Measurements from ENCODE around the gene CNTNAP2. TPM values are rescaled to one million over a fixed set of nuclear protein-coding genes. Genes with fewer than 3 reads are reported as not detected.
"Not testable (repeated sequence)": the region's sequence is repeated elsewhere in the genome, so short reads cannot be mapped to it uniquely, and the experiment has no call there.

The CNTNAP2 gene
- total RNA-seq, 1 donor from 2014 or later: 1.9 TPM

DNA sequence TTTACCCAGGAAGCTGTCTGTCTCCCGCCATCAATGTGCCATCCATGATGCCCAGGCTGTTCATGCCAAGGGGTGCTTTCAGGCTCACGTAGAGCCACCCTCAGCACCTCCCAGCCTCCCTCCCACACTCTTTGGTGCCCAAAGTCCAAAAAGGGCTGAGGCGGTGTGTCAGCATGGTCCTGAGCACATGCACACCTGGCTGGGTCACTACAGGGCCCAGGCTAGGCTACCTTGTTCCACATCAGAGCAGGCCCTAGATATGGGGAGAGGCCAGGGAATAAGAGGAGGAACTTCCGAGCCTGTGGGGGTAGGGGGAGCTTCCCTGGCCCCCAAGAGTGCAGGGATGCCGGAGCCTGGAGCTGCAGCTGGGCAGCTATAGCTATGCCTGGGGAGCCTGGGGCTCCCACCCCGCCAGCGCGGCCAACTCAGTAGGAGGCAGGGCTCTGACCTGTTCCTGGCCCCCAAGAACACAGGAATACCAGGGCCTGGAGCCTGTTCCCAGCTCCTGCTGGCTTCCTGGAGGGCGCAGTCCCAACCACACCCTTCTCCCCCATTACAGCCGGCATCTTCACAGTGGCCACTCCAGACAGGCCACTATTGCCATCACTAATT, 2340.8 kb downstream of the CNTNAP2 start:
- no peak for DNase-seq

DNA sequence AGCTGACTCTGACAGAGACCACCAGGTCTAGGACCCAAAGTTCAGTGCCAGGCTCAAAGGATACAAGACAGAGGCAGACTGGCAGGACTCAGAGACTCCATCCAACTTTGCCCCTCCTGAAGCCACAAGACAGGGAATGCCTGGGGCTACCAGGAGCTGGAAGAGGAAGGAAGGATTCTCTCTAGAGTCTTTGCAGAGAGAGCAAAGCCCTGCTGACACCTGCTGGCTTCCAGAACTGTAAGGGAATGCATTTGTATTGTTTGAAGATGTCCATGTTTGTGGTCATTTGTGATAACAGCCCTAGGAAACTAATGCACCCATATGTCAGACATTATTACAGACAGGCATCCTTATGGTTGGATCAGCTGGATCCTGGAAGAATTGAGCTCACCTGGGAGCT, 2341.7 kb downstream of the CNTNAP2 start:
- no peak for DNase-seq

DNA sequence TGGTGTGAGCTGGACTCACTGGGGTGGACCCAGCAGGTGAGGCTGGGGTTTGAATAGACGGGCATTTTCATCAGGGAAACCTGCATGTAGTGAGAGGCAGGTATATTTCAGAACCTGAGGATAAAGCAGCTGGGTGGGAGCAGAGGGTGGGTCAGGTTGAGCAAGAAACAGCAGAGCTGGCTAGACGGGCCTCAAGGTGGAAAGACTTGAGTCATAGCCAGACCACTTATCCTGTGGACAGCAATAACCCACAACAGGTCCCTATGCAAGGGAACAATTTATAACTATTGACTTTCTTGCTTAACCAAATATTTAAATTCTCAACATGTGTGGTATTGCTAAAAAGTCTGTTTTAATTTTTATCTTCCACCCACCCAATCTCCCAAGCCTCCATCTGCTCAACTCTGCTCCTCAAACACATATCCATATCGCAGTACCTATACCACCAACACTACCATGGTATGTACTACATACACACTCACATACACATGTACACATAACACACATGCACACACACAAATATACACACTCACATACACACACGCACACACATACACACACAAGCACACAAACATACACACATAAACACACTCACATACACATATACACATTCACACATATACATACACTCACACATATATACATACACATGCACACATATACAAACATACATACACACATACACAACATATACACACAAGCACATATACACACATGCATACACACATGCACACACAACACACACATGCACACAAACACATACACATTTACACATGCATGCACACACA, 2345.0 kb downstream of the CNTNAP2 start:
- no peak for DNase-seq

- not testable (repeated sequence) for DNase-seq
These were observed 2346.2 kb downstream of the CNTNAP2 start for GRCh38 chr7:148462774-148463173.

DNA sequence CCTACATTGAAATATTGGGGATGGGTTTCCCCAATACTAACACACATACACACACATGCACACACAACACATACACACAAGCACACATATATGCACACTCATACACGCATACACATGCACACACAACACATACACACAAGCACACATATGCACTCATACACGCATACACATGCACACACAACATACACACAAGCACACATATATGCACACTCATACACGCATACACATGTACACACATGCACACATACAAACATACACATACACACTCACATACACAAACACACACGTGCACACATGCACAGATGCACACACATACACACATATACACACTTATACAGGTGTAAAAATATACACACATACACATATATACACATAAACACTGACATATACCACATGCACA, 2346.6 kb downstream of the CNTNAP2 start:
- no peak for DNase-seq

DNA sequence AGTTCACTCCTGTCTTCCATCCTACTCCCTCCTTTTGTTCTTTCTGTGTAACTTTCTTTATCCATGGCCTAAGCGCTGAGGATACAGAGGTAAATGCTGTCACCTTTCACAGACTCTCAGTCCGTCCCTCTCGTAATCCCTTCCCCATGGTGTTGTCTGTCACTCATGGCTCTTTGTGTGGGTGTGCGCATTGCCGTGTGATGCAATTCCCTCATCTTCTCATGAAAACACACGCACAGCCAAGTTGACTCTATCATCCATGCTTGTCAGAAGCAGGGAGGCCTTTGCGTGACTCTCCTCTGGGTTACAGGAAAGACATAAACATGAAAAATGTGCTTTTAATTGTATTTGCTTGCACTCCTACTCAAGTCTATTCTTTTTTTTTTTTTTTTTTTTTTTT, 2348.3 kb downstream of the CNTNAP2 start:
- DNase-seq: peak; percentile 23

- not testable (repeated sequence) for DNase-seq
These were observed 2348.8 kb downstream of the CNTNAP2 start for GRCh38 chr7:148465441-148465840.

- DNase-seq: no peak
These were observed 2349.5 kb downstream of the CNTNAP2 start for GRCh38 chr7:148466120-148466519.

GRCh38 chr7:148468700-148469098, 2352.1 kb downstream of the CNTNAP2 start:
- no peak for DNase-seq

Small RNAs within 50 kb of the gene (small RNA-seq; reads per million reads assigned to genes)
- gene AC005518.2 (ENCODE audit: low replicate concordance) (not detected), gene MIR548F4 (ENCODE audit: low replicate concordance) (not detected), gene RANP2 (ENCODE audit: low replicate concordance) (not detected), gene RF00012 (ENCODE audit: low replicate concordance) (not detected), gene RF00019 (ENCODE audit: low replicate concordance) (not detected), gene RF02271 (ENCODE audit: low replicate concordance) (not detected), gene RN7SL456P (ENCODE audit: low replicate concordance) (not detected), gene RN7SL72P (ENCODE audit: low replicate concordance) (not detected), gene RNA5SP249 (ENCODE audit: low replicate concordance) (not detected), gene RNU6-1184P (ENCODE audit: low replicate concordance) (not detected)

All from skin of body (tissue), 3 donors.